RPMI7951 (cell line): ENCODE results near the gene COL6A3. TPM values are rescaled to one million over a fixed set of nuclear protein-coding genes. Genes with fewer than 3 reads are reported as not detected.
A peak's percentile ranks its signal among the peaks of the same experiment; 100 is the strongest.

Experiments
- DNase-seq: peaks from one replicate; pipeline ENCODE4 v3.0.0-alpha.2; 2012; ENCODE audit warnings: low read depth
- total RNA-seq: library from RNA; depleted of rRNA; stranded (reverse); fragments of >200 nt; shearing (Covaris generic); gene quantifications from 2 replicates; pipeline ENCODE4 v1.2.3, GENCODE V29; 2014; rRNA removed

COL6A3 gene
- total RNA-seq, 1 experiment from 2014 or later: 3.6 TPM

DNA sequence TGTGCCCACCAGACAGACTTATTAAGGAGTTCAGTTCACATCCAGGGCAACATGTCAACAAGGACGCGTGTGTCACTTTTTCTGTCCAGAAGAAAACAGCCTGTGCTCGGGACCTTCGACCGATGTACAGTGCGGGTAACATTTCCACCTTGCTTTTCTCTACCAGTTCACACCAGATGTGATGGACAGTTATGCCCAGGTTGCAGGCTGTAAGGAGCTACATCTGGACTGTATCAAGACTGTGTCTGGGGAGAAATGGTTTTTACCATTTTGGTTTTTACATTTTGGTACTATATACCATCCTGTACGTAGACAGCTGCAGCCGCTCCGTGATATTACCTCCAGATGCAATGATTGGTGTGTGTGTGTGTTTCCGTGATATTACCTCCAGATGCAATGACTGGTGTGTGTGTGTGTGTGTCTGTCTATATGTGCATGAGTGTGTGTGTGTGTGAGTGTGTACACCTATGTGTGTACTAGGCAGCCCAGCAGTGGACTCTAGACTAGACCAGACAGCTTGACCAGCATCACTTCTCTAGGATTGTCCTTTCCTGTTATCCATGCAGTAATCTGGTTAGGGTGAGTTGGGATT is 118.0 kb downstream of the COL6A3 start:
- DNase-seq: peak; percentile 53

GRCh38 chr2:237294460-237294859 is 119.5 kb downstream of the COL6A3 start:
- DNase-seq: no peak

- DNase-seq: no peak
These were observed 120.0 kb downstream of the COL6A3 start for GRCh38 chr2:237293978-237294377.

DNA sequence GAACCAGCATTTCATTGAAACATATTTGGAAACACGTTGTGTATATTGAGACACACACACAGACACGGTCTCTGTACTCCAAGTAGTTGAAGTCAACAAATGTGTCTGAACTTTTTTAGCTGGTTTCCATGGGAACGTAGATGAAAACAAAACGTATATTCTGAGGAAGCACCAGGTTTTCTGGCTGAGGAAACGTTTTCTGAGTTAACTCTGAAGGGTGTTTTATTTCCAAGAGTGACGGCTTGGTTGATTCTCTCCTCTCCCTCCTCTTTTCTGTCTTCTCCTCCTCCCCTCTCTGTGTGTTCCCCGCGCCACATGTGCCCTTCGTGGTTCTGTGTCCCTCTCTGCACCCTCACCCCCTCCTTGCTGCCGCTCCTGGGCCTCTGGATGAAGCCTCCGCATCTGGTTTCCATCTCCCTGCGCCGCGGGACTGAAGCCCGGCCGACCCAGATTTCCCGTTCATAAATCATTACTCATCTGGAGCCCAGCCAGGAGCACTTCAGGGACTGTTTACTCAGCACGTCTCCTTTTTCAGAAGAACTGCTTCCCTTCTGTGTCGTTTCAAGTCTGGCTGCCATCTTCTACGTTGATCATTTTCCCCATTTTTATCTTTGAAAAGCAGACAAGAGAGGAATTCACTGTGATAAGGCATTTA is 122.7 kb downstream of the COL6A3 start:
- peak; percentile 100 for DNase-seq

DNA sequence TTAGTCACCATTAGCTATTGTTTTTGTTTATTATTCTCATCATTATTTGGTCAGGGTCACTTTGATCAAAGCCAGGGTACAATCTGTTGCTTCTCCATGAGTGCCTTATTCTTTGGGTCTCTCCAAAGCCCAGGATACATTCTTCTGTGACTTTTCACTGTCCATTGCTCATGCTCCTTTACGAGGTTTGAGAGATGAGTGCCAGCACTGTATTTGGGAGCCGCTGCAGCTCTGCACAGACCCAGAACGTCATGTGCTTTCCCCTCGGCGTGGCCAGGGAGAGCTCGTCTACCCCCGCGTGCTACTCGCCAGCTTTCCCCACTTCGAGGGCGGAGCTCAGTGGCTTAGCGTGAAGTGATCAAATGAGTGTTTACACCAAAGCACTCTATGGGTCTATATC is 123.7 kb downstream of the COL6A3 start:
- DNase-seq: peak; percentile 78

DNA sequence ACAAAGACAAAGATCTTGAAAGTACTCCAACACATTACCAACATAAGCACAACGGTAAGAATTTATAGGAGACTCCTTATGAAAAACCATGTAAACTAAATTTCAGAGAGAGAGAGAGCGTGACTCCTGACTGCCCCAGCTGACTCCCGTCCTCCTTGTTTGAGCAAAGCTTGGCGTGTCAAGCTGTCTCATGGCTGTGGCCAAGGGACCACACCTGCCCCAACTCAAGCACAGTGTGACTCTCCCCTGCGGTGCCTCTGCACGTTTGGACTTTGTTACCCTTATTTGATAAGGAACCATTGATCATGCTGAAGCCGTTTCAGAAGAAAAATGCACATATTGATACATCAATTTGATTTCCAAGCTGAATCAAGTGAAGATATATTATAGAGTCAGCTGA is 124.8 kb downstream of the COL6A3 start:
- no peak for DNase-seq

- no peak for DNase-seq
These were observed 126.1 kb downstream of the COL6A3 start for GRCh38 chr2:237287872-237288271.

DNA sequence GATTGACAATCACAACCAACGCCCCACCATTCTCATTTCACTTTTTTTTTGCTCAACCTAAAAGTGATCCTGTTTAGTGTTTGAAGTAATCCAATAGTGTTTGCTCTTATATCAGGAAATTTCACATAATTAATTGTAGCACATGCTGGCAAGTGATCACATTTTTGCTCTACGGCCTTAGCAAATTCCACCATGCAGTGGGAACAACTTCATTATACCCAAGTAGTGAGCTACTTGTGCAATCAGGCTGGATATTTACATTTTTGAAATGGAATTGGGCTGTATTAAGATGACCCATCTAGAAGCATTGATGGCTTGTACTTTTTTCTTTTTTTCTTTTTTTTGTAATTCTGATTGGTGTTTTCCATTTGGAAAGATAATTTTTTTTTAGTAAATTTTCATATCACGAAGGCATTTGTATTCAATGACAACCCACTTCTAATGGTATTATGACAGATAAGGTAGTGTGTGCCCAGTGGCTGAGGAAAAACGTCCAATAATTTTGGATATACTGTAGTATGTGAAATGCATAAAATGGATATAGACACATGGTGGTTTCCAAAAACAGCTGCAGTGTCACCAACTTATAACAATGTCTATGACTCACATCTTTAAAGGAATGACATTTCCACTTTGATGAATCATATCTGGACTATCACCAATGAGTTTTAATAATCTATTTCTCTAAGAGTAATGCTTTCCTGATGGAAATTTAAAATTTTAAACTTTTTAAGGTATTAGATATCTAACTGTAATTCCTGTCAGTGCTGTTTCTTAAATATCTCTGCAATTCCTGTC is 130.6 kb downstream of the COL6A3 start:
- DNase-seq: peak; percentile 79

DNA sequence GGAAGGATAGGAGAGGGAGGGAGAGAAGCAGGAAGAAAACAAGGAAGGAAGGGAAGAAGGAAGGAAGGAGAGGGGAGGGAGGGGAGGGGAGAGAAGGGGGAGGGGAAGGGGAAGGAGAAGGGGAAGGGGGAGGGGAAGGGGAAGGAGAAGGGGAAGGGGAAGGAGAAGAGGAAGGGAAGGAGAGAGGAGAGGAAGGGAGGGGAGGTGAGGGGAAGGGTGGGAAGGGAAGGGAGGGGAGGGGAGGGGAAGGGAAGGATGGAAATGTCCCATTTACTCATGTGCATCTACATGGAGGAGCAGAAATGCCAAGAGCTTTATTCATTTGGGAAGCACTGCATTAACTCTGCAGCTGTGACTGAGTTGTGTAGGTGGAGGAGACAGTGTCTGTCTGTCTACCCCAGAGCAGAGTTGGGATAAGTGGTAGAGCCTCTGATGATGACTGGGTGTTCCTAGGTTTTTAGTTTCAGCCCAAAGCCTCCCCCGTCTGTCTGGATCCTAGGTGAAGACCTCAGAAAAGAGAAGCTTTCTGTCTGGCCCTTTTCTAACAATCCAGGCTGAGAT is 131.3 kb downstream of the COL6A3 start:
- peak; percentile 81 for DNase-seq

- DNase-seq: peak; percentile 99
These were observed 132.1 kb downstream of the COL6A3 start for GRCh38 chr2:237281836-237282306.

- DNase-seq: no peak
These were observed 133.0 kb downstream of the COL6A3 start for GRCh38 chr2:237280939-237281338.

DNA sequence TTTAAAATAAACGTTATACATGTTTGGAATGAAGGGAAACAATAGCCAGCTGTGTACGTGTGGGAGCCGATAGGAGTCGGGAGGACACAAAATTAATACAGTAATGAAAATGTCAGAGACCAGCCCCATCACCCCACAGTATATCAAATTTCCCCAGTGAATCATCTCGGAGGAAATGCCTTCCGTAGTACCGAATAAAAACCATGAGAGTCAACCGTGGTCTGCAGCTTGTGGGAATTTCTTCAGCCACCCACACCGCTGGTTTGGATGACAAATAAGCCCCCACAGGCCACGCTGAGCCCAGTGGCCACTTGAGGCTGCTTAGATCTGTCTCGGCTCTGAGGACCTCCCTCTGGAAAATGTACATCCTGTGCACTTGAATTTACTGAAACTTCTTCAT is 133.7 kb downstream of the COL6A3 start:
- DNase-seq: peak; percentile 99

- DNase-seq: no peak
These were observed 134.8 kb downstream of the COL6A3 start for GRCh38 chr2:237279012-237279768.

- peak; percentile 81 for DNase-seq
These were observed 135.4 kb downstream of the COL6A3 start for GRCh38 chr2:237278568-237278967.

DNA sequence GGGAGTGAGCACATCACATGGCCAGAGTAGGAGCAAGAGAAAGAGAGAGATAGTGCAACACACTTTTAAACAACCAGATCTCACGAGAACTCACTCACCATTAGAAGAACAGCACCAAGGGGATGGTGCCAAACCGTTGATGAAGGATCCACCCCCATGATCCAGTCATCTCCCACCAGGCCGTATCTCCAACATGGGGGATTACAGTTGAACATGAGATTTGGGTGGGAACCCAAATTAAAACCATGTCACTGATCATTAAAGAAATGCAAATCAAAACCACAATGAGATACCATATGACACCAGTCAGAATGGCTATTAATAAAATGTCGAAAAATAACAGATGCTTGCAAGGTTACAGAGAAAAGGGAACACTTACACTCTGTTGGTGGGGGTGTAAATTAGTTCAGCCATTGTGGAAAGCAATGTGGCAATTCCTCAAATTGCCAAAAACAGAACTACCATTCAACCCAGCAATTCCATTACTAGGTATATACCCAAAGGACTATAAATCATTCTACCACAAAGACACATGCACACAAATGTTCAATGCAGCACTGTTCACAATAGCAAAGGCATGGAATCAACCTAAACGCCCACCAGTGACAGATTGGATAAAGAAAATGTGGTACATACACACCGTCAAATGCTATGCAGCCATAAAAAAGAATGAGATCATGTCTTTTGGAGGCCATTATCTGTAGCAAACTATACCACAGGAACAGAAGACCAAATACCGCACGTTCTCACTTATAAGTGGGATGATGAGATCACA is 137.1 kb downstream of the COL6A3 start:
- no peak for DNase-seq

Other genes with a start within 250 kb of the COL6A3 start
- 121 and 159 TPM in 2 replicates for gene MLPH, start 73.1 kb upstream of the COL6A3 start, total RNA-seq
- not detected in 2 replicates for gene PRLH, start 152.4 kb upstream of the COL6A3 start, total RNA-seq
- gene RAB17, start 176.6 kb upstream of the COL6A3 start, total RNA-seq: 3.6 and 4.5 TPM in 2 replicates
- 48.1 and 57.7 TPM in 2 replicates for gene LRRFIP1, start 213.4 kb upstream of the COL6A3 start, total RNA-seq